Middle frontal gyrus (tissue), 1 donor: Measurements from ENCODE around the gene IPCEF1.

Experiments used
- DNase-seq: peaks from one replicate; pipeline ENCODE4 v3.0.0-alpha.2; 2015; ENCODE audit warnings: low spot score; ENCODE audit errors: extremely low spot score

The IPCEF1 gene, protein sequence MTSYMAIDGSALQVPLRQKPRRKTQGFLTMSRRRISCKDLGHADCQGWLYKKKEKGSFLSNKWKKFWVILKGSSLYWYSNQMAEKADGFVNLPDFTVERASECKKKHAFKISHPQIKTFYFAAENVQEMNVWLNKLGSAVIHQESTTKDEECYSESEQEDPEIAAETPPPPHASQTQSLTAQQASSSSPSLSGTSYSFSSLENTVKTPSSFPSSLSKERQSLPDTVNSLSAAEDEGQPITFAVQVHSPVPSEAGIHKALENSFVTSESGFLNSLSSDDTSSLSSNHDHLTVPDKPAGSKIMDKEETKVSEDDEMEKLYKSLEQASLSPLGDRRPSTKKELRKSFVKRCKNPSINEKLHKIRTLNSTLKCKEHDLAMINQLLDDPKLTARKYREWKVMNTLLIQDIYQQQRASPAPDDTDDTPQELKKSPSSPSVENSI

GRCh38 chr6:154356690-154357089, at the start of gene IPCEF1:
Gene IPCEF1, minus strand, starts transcription at chr6:154356803. Its CDS starts 90,856 bp downstream, at chr6:154265947.
- no peak for DNase-seq

- DNase-seq: no peak
Measured at GRCh38 chr6:154406301-154406700, 49.7 kb upstream of the IPCEF1 start.

- no peak for DNase-seq
Measured at GRCh38 chr6:154404791-154405400, 48.3 kb upstream of the IPCEF1 start.

DNA sequence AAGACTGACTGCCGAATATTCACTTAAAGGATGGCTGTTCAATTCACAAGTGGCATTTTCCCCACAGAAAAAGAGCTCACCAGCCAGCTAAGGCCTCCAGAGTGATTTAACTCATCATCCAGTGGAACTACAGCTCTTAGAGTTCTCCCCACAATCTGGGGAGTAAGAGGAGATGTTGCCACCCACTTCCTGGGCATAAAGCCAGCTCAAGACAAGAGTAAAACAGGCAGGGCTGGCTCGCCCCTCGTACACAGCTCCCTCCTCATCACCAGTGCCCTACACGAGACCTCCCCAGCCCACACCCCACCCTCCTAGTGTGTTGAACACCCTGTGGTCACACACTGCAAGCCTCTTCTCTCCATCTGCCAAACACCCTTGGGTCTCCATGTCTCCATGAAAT, 47.2 kb upstream of the IPCEF1 start:
- DNase-seq: no peak

DNA sequence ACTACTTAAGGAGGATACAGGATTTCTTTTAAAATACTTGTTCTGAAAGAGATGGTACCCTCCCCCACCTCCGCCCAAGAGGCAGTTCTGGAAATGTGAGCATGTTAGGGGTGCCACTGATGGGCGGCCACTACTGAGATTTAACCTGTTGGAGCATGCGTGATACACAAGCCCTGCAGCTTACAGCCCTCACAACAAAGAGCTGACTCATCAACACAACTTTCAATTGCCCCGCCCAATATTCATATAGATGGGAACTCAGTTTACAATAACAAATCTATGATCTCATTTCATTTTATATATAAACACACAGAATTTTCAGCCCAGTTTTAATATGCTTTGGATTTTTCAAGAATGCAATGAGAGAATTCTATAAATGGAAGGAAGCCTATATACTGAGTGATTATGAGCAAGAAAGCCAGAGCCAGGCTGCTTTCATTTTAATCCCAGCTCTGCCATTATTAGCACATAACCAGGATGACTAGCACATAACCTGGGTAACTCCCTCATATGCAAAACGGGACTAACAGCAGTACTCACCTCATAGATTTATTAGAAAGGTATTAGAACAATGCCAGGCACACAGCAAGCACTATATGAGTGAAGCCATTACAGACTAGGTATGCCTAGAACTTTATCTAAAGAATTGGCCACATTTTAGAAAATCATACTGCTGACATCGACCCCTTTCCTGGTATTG, 45.6 kb upstream of the IPCEF1 start:
- DNase-seq: no peak

DNA sequence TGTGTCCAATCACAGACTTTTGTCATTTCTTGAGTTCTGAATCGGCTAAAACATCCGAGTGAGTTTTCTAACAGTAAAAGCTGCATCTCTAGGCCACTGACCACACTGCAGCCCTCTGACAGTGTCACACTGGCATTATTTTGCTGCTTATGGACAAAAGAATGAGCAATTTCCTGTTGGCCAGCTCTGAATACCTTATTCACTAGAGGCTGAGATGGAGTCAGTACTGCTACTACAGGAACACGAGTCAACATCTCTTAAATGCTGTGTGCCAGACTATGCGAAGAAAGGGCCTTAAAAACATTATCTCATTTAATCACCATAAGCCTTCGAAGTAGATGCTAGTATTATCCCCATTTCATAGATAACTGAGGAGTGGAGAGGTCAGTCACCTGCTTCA, 42.5 kb upstream of the IPCEF1 start:
- DNase-seq: no peak

DNA sequence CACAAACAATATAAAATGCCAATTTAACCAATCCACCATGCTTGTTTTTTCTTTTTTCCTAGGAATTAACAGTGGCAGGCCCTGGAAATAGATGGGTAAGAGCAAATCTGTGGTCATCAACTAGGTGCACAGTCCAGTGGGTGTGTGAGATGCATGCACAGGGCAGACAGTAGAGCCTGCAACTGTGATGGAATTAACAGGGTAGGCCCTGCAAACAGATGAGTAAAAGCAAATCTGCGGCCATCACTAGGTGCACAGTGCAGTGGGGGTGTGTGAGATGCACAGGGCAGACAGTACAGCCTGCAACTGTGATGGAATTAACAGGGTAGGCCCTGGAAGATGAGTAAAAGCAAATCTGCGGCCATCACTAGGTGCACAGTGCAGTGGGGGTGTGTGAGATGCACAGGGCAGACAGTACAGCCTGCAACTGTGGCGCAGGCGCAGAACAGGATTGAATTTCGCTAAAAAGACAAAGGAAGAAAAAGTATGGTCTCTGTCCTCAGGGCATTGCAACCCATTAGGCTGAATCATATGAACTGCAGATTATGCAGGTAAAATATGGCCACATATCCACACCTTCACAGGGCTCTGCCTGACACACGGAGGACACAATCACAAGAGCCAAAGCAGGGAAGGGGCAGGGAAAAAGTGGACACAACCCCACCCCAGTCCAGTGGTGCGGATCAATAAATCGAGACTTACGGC, 41.0 kb upstream of the IPCEF1 start:
- DNase-seq: no peak

GRCh38 chr6:154395878-154396277, 39.3 kb upstream of the IPCEF1 start:
- no peak for DNase-seq

DNA sequence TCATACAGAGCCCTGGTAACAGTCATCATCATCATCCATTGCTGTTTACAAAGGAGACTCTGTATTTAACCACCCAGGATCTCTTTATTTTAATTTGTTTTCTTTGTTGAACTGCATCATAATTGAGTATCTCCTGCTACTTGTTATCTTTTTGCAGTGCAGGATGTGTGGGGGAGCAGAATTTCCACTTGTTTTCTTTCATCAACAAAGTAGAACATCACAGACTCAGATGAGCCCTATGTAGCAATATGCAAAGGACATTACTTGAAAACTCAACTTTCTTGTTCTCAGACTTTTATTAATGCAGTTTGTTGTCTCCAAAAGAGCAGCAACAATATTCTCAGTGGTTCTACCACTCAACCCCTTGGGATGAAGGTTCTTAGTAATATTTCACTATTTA, 38.7 kb upstream of the IPCEF1 start:
- no peak for DNase-seq

DNA sequence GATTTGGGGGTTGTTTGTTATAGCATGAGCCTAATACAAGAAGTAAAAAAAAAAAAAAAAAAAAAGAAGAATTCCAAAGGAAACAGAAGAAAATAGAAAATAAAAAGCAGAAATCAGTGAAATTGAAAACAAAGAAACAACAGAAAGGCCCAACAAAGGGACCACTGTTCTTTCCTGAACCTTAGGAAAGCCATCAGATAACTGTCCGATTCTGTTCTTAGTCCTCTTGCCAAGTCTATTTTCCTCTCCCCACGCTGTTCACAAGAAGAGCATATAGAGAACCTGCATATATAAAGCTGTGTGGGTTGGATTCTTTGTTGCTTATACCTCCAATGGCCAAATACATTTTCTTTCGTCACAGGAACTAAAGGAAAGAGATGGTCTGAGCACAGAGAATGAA, 38.0 kb upstream of the IPCEF1 start:
- no peak for DNase-seq

DNA sequence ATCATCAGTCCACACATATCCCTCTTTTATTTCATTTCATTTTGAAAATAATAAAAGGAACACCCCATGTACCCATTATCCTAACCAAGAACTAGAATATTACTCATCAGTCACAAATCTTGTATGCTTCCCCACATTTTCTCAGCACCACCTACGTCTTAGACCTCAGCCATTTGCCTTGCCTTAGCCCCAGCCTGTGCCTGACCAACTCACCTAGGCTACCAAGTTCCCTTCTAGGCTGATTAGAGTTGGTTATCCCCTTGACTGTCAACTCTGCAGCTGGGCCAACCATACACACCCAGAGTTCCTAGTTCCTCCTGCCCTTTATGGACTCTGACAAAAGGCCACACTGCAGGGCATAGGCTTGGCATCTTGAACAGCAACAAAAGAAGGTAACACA, 33.4 kb upstream of the IPCEF1 start:
- DNase-seq: no peak

GRCh38 chr6:154388803-154389202, 32.2 kb upstream of the IPCEF1 start:
- no peak for DNase-seq

DNA sequence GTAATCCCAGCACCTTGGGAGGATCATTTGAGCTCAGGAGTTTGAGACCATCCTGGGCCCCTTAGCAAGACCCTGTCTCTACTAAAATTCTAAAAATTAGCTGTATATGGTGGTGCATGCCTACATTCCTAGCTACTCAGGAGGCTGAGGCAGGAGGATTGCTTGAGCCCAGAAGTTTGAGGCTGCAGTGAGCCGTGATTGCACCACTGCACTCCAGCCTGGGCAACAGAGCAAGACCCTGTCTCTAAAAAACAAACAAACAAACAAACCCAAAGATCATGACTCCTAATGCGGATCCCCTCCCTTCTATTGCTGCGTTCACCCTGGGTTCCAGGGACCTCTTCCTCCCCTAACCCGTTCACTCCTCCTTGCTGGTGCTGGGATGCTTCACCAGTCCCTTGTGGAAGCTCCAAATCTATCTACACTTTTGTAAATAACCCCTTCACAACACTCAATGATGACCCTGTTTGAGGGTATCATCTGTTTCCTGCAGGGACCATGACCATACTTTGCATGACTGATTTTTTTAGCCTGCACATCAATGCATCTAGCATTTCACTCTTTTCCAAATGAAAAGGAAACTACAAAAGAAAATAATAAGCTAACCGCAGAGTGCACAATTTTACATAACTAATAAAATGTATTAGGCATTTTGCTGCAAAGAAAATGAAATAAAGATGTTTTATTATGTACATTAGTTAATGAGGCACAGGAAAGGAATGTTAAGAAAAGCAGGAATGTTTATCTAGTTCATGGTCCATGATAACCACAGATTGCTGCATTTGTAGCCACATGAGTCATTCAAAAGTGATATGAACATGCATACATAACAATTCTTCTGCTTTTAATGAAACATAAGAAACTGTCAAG, 30.5 kb upstream of the IPCEF1 start:
- DNase-seq: no peak

GRCh38 chr6:154384191-154384590, 27.6 kb upstream of the IPCEF1 start:
- DNase-seq: no peak

GRCh38 chr6:154383273-154383672, 26.7 kb upstream of the IPCEF1 start:
- DNase-seq: no peak

DNA sequence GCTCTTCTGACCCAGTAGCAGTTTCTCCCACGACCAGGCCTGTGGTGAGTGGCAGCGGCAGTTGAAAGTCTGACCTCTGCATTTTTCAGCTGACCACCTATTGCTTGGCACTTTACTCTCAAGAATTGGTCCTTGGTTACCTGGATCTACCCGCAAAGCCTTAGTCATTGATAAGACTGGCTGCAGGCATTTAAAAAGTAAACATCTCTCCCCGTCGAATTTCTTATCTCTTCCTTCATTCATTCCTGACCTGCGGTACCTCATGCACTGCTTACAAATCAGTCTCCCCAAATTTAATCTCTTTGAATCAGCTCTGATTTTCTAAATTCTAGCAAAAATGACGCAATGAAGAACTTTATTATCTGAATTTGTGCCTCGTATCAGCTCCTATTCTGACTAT, 26.1 kb upstream of the IPCEF1 start:
- DNase-seq: no peak

GRCh38 chr6:154381548-154381947, 24.9 kb upstream of the IPCEF1 start:
- no peak for DNase-seq

DNA sequence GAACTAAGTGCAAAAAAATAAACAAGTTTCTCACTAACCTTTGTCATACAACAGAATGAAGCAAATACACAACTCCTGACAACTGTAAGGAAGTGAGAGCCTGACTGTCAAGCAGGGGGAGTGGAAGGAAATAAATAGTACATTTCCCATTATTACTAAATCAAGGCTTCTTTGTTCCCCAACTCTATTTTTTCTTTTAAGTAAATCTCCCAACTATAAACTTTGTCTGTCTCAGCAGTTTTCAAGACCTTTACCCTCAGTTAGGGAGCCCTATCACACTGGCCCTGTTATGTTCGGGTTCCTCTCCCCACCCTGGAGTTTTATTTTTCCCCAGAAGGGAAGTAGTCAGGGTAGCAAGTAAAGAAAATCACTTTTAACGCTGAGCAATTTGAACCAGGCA, 24.1 kb upstream of the IPCEF1 start:
- DNase-seq: no peak

GRCh38 chr6:154379585-154379984, 23.0 kb upstream of the IPCEF1 start:
- DNase-seq: no peak

DNA sequence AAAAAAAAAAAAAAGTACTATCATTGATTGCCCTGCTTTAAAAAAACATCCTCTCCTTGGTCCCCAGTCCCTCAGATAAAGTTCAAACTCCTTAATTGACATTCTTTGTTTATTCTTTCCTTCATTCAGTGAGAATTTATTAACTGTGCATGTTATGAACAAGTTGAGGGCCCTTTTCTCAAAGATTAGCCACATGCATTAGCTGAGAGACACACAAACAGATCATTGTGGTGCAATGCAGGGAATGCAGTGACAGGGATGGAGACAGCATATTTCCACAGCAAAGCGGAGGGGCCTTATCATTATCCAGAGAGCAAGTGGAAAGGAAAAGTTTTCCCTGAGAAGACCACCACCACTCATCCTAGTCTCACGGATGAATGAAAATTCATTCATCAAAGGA, 21.9 kb upstream of the IPCEF1 start:
- no peak for DNase-seq

GRCh38 chr6:154377726-154378125, 21.1 kb upstream of the IPCEF1 start:
- no peak for DNase-seq
